ENCODE measurements around the gene ALDH3A2.
"Not testable (repeated sequence)": the region's sequence is repeated elsewhere in the genome, so short reads cannot be mapped to it uniquely, and the experiment has no call there.

The ALDH3A2 gene

DNA sequence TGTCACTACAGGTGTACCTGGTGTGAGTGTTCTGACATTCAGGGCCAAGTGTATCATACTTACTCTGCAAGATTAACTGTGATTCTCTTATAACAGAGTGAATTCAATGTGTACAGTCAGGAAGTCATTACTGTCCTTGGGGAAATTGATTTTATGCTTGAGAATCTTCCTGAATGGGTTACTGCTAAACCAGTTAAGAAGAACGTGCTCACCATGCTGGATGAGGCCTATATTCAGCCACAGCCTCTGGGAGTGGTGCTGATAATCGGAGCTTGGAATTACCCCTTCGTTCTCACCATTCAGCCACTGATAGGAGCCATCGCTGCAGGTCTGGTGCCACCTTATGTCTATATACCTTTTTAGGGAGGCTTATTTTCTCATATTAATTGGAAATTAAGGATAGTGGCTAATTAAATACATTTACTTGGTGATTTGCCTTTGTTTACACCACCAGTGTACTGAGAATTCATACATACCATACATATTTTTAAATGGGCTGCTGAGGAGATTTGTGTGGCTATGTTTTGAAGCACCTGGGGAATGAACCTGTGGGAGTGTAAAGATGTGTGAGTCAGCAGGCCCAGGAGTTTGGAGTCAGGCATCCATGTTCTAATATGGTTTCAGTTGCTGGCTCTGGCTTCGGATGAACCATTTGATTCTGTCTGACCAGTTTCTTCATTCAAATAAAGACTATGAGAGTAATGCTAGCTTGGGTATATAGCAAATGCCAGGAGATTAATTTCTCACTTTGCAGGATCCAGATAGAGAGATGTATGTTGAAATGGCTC lies 3.1 kb downstream of the ALDH3A2 start:
- no peak for DNase-seq

DNA sequence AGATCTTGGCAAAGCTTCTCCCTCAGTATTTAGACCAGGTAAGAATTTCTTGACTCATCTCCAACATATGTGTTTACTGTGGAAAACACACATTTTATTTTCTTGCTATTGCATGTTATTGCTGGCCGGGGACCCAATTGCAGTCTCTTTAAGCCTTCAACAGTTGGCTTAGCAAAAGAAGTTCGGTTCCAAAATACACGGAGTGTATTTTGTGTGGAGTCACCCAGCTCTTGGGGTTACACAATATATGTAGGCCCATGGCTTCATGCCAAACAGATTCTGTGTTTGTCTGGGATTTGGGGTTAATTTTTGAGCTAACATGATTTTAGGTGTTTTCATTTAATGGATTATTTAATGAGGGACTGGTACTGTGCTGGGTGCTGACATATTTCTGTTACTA lies 4.0 kb downstream of the ALDH3A2 start:
- DNase-seq, result no peak

DNA sequence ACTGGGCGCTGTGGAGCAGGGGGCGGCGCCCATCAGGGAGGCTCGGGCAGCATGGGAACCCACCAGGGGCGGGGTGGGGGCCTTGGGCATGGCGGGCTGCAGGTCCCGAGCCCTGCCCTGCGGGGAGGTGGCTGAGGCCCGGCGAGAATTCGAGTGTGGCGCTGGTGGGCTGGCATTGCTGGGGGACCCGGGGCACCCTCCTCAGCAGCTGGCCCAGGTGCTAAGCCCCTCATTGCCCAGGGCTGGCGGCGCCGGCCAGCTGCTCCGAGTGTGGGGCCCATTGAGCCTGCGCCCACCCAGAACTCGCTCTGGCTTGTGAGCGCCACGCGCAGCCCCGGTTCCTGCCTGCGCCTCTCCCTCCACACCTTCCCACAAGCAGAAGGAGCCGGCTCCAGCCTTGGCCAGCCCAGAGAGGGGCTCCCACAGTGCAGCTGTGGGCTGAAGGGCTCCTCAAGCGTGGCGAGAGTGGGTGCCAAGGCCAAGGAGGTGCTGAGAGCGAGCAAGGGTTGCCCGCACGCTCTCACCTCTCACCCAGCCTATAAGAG lies 5.9 kb downstream of the ALDH3A2 start:
- DNase-seq, result no peak

DNA sequence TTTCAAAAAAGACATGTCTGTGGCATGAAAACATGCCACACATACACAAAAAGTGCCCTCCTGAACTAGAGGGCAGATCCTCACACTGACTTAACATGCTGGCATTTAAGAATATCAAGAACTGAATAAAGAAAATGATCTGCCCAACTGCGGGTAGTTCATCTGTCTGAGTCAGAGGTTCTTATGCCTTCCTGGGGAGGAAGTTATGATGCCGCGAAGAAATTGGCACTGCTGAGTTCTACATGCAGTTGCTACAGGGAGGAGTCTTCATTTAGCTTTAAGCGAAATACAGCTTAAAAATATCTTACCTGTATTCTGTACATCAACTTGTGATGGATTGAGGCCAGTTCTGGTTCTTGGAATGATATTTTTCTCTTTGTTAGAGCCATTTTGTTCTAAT lies 6.3 kb downstream of the ALDH3A2 start:
- DNase-seq, result no peak

DNA sequence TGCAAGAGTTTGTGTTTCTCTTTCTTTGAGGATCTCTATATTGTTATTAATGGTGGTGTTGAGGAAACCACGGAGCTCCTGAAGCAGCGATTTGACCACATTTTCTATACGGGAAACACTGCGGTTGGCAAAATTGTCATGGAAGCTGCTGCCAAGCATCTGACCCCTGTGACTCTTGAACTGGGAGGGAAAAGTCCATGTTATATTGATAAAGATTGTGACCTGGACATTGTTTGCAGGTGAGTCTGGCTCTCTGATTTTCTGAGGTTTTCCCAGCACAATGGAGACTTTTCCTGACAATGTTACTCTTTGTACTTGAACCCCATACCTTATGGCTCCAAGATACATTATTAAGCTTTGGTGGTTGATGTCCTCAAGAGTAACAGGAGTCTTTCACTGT lies 7.8 kb downstream of the ALDH3A2 start:
- DNase-seq, result no peak

DNA sequence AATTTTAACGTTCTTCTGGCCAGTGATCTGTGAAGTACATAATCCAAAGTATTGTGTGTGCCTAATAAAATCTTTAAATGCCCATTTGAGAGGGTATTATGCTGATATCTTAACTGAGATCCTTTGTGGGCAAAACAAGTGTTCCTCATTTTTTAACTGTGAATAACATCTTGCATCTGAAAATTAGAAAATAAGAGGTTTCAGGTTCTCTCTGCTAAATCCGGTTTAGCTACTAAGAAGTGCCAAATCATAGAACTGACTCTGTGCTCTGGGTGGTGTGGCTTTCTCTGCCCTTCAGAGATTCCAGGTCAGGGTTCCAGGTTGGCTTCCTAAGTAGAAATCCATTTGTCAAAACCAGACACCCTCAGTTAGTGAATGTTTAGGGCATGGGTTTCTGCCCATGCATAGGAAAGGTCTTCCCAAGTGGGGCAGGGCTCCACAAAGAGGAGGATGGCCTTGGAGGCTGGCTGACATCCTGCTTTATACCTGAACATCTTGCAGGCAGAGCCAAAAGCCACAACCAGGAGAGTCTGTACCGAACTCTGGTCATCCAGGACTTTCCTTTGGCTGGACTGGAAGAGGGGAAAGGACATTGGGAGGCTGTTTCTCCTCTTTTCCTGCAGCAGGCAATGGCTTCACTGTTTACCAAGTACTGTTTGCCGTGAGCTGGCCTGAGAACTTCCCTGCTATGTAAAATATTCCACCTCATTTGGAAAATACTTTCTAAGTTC lies 8.5 kb downstream of the ALDH3A2 start:
- DNase-seq, result no peak

DNA sequence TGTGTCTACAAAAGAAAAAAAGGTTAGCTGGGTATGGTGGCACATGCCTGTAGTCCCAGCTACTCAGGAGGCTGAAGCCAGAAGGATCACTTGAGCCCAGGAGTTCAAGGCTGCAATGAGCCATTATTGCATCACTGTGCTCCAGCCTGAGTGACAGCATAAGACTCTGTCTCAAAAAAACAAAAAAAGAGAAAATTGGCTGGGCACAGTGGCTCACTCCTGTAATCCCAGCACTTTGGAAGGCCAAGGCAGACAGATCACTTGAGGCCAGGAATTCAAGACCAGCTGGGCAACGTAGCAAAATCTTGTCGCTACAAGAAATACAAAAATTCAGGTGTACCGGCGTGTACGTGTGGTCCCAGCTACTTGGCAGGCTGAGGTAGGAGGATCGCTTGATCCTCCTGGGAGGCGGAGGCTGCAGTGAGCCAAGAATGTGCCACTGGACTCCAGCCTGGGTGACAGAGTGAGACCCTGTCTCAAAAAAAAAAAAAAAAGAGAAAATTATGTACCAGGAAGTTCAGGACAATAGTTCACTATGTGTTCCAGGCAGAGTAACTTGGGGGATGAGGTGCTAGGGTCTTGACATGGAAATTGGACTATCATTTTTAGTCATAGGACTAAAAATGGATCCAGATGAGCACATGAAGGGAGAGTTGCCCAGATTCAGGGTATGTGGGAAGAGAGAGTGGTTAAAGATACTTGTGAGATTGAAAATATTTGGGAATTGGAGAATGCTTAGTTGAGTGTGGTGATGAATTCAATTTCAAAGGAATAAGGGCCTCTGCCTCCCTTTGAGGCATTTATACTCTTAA lies 11.0 kb downstream of the ALDH3A2 start:
- DNase-seq, result no peak

DNA sequence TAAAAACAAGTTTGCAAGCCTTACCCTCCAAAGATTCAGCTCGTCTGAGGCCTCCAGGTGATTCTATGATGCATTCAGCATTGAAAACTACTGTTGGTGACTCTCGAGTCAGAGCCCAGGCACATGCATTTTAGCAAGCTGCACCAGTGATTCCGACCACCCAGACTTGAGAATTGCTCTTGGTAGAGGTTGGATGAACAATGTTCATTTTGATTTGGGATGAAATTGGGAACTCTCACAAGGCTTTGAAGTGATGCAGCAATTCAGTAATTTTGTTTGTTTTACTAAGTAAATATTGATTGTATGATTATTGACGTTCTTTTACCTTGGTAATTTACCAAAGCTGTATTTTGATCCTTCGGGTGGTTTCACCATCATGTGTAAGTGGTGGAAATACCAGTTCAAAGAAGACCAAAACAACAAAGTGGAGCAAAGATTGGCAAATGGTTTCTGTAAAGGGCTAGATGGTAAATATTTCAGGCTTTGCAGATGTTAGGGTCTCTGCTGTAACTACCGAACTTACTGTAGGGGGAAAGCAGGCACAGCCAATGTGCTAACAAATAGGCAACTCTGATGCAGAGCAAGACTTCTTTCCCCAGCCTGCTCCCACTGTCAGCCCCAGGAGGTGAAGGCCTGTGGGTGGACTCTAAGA lies 11.8 kb downstream of the ALDH3A2 start:
- no peak for DNase-seq

DNA sequence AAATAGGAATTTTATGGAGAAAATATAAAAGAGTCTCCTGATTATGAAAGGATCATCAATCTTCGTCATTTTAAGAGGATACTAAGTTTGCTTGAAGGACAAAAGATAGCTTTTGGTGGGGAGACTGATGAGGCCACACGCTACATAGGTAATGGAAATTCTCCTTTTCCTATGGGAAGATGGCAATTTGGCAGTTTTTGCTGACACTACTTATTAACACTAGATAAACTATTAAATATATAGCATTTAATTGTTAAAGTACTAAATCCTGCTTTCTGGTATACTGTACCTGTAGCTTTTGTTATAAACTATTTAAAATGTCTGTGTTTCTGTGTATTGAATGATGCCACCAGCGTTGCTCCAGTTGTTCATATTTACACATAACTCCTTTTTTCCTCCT lies 12.6 kb downstream of the ALDH3A2 start:
- DNase-seq, result no peak

DNA sequence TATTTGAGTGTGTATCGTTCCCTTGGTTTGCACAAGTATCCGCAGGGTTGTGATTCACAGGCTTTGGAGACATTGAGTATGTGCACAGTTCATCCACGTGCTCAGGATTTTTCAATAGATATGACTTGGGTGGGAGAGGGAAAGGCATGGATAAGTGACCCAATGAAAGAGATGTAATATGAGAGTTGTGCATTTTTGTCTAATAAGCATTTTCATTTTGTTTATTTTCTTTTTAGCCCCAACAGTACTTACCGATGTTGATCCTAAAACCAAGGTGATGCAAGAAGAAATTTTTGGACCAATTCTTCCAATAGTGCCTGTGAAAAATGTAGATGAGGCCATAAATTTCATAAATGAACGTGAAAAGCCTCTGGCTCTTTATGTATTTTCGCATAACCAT lies 14.5 kb downstream of the ALDH3A2 start:
- DNase-seq, result no peak

DNA sequence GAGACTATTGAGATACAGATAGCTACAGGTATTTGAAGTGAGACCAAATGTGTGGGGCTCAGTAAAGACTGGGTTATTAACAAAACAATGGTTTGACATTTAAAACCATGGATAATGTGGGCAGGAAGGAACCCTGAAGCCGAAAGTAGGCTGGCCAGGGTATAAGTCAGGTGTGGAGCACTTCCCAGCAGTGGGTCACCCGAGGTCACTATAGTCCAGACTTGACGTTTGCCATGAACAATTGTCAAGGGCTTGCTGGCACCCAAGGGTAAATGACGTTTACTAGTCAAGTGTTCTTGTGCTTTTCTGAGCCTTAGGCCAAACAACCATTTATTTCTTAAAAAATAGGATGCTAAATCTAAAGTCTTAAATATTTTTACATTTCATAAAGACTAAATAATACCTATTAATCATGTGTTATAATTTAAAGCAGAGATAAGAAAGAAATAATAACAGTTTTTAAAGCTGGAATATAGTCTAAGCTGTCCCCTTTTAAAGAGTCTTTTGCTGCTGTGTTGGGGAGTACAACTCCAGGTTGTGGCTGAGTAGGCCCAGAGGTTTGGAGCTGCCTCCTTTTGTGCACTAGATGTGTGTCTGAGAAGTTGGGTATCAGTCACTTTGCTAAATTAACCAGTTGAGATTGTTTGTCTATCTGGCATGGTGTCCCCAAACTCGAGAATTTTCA lies 15.7 kb downstream of the ALDH3A2 start:
- DNase-seq, result no peak

DNA sequence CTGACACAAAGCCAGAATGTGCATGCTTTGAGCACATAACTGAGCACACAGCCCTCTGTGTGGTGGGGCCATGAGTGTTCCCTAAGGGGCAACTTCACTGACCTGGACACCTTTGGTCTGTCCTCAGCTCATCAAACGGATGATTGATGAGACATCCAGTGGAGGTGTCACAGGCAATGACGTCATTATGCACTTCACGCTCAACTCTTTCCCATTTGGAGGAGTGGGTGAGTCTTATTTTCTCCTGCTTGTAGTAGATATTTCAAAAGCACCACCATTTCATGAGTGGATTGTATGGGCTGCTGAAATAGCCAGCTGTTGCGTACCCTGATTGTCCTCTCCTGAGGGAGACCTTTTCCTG lies 16.2 kb downstream of the ALDH3A2 start:
- DNase-seq, result no peak

DNA sequence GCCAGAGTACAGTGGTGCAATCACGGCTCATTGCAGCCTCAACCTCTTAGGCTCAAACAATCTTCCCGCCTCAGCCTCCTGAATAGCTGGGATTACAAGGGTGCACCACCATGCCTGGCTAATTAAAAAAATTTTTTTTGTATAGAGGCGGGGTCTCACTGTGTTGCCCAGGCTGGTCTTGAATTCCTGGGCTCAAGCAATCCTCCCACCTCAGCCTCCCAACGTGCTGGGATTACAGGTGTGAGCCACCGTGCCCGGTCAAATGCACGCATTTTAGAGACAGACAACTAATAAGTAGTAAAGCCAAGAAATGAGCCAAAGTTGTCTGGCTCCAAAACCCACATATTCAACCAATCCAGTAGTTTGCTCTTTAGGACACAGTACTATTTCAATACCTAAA lies 21.1 kb downstream of the ALDH3A2 start:
- not testable (repeated sequence) for DNase-seq

DNA sequence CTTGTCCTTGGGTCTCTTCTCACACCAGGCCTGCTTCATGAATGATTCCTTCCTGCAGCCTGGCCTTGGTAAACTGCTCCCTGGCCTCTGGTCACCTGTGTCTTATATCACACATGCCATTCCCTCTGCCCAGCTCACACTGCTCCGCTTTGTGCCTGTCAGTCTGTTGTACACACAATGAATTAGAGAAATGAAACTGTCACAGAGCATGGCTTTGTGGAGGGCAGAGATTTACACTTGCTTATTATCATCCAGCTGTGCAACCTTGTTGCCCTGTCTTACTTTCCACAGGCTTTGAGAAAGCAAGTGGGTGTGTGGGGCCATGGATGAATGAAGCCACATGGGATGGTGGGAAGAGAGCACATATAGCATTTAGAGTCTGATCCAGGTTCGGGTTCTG lies 22.4 kb downstream of the ALDH3A2 start:
- no peak for DNase-seq

DNA sequence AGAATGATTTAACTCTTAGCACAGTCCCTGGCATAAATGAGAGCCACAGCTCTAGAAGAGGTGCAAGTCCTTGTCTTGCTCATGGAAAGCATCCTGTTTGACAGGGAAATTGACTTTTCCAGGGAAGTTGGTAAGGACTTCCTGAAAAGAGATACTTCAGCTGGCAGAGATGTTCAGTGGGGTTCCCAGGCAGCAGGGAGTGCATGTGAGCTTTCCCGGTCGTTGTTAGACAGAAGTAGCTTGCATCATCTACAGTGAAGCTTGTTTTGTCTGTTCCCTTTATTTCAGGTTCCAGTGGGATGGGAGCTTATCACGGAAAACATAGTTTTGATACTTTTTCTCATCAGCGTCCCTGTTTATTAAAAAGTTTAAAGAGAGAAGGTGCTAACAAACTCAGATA lies 22.9 kb downstream of the ALDH3A2 start:
- DNase-seq, result no peak

DNA sequence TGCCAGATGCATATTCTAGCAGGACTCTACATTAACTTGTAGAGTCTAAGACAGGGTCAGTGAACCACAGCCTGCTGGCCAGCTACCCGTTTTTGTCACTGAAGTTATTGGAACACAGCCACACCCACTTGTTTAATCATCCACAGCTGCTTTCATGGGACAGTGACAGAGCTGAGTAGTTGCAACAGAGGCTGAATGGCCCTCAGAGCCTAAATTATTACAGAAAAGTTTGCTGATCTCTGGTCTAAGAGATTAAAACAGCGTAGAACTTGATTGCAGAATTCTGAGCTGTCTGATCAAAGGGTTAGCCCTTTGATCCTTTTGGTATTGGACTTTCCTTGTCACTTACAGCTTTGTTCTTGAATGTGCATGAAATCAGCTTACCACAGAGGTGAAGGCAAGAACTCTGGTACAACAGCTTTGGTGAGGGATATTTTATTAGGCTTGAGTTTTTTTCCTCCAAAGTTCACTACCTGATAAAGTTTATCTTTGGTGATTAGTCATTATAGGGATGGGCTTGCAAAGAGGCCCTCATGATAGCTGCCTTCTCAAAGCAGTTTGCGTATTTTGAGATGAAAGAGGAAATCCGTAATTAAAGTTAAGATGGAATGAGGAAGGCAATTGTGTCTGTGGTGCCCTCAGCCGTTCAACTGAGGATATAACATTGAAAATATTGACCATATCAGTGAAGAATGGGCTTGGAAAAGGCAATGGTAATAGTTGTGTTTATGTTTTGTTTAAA lies 23.6 kb downstream of the ALDH3A2 start:
- no peak for DNase-seq

DNA sequence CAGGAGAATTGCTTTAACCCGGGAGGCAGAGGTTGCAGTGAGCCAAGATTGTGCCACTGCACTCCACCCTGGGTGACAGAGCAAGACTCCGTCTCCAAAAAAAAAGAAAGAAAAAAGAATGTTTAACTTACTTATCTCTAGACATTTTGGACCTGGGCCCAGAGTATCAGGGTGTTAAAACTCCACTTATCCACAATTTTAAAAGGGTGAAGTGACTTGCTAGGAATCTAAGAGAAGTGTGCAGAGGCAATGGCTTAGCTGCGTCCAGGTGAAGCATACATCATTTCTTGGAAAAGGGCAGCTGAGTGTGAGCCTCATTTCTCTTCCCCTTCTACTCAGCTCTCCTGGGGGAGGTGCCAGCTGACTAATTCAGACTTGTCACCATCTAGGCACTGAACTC lies 25.1 kb downstream of the ALDH3A2 start:
- no peak for DNase-seq

DNA sequence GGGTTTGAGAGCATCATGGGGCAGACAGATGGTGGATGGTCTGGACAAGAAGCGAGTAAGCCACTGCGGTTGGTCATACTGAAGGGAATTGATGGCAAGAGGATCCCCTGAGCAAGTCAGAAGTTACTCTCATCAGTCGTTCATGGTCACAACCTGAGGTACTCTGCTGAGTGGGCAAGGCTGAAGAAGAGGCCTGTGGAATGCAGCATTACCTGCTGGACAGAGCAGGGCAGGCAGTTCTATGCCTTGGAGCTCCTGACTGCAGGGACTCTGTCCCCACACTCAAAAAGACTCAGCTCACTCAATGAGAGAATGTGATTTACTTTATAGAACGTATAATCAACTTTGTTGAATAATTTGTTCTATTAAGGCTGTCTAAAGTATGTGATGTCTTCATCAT lies 28.3 kb downstream of the ALDH3A2 start:
- no peak for DNase-seq

DNA sequence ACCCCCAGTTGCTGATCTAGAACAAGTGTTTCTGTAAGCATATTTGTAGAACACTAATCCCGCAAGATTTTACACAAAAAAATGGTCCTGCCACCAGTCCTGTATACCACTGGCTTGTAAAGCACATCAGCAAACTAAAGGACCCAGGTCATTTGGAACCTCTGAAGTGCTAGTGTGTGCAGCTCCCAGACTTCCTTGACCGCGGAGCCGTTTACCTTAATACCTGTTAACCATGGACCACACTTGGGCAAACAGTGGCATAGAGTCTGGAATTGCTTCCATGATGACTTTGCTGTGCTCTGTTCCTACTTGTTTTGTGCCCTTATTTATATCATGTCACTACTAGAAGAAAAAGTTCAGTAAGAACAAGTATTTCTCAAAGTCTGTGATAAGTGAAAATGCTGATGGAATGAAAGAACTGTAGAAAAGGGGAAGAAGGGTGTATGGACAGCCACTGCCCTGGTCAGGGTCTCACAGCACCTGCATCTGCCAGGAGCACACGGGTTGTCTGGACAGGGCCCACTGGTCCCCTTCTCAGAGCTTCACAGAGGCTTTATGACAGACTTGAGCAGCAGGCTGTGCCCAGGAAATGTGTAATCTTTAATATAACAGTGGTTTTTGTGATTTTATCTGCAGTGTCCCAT lies 29.3 kb downstream of the ALDH3A2 start:
- no peak for DNase-seq

DNA sequence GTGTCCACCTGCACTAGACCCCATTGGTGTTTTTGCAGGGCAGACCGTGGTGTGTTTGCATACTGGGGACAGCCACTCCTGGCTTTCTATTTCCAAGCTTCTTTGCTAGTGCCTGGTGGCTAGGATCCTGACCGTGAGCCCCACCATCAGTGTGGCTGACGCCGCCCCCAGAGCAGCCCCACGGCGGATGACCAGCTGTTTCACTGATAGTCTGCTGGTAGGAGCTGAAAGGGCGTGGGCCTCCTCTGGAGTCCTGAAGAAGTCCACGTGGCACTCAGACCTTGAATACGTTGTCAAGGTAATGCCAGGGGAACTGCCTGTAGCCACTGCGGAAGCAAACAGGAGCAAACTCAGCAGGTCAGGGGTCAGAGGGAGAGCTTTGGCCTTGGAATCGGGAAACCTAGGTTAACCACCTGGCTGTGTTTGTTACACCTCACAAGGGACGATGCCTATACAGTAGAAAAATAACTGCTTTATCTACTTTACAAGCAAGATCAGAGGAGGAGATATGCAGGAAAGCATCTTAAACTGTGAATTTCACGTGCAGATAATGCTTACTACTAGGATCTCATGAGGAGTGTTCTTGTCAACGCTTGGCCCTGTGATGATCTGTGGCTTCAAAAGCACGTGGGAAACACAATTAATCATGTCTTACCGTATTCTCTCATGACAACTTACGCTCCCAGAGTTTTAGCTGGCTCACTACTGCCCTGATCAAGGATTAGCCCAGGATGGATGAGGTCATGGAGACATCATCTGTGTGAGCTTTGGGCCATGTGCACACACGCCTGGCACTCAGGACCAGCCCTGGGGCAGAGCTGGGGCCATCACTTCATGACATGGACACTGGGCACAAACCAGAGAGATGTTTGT lies 30.3 kb downstream of the ALDH3A2 start:
- no peak for DNase-seq

Data from activated CD4-positive, CD25-positive, alpha-beta regulatory T cell treated with anti-CD3 and anti-CD28 coated beads, Interleukin-2, amount 50 U/mL, for 72 hours (primary cell).